Stimulated activated CD4-positive, alpha-beta T cell treated with anti-CD3 and anti-CD28 coated beads, TNF-alpha, amount 100 ng/mL, for 4 hours (primary cell): ENCODE measurements around the gene ARHGAP40.
A peak's percentile ranks its signal among the peaks of the same experiment; 100 is the strongest.

ENCODE experiments used
- DNase-seq, 3 experiments: peaks; one replicate each; pipeline ENCODE4 v3.0.0-alpha.2; 2020; ENCODE audit warnings: low read depth in 3 of 3

ARHGAP40 gene

DNA sequence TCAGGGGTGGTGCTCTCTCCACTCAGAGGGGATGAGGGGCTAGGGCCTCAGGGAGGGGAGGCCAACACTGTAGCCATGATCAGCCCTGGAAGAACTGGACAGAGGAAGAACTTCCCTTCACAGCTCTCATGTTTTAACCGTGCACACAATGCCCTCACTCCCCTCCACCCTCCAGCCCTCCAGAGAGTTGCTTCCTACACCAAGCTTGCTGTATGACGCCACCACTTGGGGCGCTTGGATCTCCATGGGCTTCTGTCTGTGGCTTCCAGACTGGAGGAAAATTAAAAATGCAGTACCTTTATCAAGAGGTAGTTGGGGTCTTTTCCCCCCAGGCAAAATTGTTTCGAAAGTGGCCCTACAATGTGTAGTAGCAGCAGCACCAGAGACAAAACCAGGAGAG, 48.4 kb downstream of the ARHGAP40 start:
- no peak for DNase-seq

DNA sequence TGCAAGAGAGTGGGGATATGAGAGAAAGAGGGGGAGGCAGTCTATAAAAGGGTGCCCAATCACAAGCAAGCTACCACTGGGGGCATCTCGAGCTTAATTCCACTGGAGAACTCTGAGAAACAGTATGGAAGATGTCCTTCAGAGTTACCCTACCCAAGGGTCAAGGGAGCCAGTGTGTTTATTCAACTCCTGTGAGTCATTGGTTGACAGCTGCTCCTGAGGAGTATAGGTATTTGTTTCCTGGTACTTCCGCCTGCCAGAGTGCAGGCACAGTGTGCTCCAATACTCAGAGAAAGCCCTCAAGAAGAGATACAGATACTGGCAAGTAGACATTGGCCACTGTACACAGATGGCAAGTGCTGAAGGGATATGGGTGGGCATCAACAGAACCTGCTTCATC, 49.5 kb downstream of the ARHGAP40 start:
- DNase-seq: no peak

DNA sequence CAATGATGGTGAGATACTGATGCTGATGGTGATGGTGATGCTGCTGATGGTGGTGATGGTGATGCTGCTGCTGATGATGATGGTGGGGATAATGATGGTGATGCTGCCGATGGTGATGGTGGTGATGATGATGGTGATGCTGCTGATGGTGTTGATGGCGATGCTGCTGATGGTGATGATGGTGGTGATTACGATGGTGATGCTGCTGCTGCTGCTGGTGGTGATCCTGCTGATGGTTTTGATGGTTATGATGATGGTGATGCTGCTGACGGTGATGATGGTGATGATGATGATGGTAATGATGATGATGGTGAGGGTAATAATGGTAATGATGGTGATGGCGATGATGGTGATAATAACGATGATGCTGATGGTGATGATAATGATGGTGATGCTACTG, 50.0 kb downstream of the ARHGAP40 start:
- no peak for DNase-seq

DNA sequence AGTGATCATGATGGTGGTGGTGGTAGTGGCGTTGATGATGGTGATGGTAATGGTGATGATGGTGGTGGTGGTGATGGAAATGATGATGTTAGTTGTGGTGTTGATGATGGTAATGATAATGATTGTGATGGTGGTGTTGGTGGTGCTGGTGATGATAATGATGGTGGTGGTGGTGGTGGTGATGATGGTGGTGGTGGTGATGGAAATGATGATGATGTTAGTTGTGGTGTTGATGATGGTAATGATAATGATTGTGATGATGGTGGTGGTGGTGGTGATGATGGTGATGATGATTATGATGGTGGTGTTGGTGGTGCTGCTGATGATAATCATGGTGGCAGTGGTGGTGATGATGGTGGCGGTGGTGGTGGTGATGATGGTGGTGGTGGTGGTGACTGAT, 51.4 kb downstream of the ARHGAP40 start:
- no peak for DNase-seq

DNA sequence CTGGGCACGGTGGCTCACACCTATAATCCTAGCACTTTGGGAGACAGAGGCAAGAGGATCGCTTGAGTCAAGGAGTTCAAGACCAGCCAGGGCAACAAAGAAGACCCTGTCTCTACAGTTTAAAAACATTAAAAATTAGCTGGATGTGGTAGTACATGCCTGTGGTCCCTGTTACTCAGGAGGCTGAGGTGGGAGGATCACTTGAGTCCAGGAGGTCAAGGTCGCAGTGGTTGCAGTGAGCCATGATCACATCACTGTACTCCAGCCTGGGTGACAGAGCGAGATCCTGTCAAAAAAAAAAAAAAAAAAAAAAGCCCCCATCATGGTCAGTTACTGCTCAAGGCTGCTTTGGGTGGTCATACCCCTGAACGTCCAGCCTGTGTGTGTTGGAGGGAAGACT, 55.8 kb downstream of the ARHGAP40 start:
- no peak for DNase-seq

DNA sequence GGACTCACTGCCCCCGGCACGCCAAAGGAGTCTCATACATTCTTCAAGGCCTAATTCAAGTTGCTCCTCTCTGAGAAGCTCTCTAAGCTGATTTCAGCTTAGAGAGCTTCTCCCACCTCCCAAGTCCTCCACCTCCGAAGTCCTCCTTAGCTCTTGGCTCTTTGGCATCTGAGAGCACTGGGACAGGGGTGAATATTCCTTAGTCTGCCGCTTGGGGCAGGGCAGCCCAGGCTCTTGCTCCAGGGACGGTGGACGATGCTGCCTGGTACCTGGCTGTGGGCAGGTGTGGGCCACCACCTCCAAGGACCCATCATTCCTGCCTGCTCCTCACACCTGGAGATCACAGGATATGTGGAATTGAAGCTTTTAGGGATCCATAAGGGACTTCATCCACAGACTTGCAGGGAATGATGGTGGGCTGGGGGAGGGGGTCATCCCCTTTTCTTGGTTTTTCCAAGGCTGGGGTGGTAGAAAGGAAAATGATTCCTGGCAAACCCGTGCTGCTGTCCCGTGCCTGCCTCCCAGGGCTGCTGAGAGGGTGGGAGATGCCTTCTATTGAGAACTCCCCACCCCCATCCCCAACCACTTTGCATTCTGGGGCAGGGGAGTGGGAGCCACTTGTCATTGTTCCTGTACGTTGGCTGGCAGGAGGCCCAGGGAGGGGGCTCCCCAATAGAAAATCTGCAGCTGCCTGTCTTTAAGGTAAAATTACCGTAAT, 57.4 kb downstream of the ARHGAP40 start:
- peak in 1 of 3 experiments; percentile 8 for DNase-seq

DNA sequence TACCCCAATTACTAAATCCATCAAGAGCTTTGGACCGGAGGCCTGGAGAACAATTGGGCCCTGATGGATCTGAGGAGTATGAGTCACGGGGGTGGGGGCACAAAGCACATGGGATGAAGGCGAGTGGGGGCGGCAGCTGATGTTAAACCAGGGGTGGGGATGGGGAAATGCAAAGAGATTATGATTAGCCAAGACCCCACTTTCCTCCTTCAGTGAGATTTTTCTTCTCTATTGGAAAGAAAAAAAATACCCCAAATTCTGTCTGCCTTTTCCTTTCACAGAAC, 57.9 kb downstream of the ARHGAP40 start:
- DNase-seq: no peak

DNA sequence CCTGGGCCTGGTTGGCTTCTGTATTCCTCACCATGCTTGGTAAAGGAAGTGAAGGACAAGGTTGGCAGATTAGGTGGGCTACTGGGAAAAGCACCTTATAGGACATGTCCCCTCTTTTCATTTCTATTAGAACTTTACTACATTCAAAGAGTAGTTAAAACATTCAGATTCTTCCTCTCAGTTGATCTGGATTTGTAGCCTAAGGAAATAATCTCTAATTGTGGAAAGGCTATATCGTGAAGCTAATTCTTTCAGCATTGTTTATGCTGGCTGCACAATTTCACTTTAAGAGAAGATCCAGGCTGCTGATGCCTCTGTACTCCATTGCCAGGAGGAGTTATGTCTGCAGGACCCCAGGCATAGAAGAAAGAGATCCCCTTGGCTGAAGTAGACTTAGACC, 58.8 kb downstream of the ARHGAP40 start:
- no peak for DNase-seq

DNA sequence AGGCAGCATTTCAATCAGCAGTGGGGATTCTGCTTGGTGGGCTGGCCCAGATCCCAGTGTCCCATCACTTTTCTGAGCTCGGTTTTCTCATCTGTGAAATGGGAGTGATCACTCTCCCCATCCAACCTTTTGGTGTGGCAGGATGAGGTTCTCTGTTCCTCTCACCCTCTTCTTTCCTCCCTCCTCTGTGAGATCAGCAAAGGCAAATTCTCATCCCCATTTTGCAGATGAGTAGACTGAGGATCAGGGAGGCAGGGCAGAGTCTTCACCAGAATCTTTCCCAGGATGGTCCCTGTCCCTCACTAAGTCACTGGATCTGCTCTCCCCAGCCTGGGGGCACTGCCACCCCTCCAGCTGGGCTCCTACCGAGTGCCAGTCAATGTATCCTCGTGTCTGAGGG, 62.1 kb downstream of the ARHGAP40 start:
- DNase-seq: no peak

DNA sequence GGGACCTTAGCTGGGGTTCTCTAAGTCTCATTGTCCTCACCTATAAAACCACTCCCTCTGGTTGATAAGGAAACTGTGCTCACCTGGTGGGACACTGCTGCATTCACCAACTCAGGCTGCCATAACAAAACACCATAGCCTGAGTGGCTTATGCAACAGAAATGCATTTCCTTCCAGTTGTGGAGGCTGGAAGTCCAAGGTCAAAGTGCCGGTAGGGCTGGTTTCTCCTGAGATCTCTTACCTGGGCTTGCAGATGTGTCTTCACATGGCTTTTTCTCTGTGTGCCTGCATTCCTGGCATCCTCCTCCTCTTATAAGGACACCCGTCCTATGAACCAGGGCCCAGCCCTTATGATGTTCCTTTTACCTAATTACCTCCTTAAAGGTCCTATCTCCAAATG, 62.7 kb downstream of the ARHGAP40 start:
- no peak for DNase-seq

DNA sequence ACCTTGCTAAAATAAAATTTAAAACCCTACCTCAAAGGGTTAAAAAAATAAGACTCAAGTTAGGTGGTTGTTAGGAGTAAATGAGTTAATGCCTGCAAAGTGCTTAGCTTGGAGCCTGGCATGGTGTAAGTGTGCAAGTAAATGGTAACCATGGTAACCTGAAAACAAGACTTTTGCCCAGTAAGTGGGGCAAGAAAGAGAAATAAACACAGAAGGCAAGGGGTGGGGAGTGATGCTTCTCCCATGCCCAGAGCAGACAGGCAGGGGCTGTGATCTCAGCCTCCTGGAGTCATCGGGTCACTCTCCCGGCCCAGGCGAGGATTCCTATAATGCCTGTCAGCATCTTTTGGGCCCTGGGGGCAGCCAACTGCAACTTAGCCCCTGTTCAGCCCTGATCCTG, 63.5 kb downstream of the ARHGAP40 start:
- no peak for DNase-seq

DNA sequence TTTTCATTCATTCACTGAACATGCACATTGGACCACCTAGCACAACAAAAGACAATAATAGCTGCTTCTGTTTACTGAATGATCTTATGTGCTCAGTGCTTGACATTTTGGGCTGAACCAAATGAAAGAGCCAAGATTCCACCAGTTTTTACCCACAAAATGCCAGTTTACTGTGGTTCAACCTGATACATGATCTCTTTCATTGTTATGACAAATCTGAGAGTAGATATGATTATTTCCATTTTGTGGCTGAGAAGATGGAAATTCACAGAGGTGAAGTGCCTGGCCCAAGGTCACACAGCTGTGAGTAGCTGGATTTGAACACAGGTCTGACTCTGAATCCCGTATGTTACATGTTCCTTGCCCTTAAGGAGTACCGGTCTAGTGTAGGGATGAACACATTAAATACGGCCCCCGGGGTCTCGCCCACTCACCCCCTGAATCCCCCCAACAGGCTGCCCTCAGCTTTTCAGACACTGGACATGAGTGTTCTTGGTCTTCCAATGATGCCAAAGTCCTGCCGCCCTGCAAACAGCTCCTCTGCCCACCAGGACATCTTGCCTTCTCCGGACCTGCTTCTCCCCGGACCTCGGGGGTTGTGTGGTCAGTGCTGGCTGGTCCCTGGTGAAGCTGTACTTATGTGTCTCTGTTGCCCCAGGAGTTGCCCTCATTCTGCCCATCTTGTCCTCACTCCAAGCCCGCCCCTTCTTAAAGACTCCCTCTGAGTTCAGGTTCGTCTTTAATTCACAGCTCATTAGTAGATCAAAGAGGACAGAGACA, 64.1 kb downstream of the ARHGAP40 start:
- DNase-seq: no peak

DNA sequence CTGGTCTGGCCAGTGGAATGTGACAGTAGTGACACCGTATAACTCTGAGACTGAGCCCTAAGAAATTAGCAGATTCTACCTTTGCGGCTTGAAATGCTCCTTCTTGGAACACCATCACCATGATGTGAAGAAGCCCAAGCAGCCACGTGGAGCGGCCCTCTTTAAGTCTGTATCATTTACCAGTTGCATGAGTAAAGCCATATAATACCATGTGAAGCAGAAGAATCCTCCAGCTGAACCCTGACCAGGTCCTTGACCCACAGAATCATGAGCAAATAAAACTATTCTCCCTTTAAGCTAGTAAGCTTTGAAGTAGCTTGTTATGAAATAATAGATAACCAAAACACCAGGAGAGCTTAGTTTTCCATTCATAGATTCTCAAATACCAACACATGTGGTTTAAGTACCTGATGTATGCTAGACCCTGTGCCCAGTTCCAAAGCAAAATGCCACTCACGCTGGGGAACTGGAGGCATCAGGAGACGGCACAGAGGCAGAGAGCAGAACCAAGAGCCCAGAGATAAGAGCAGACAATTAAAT, 65.9 kb downstream of the ARHGAP40 start:
- no peak for DNase-seq

DNA sequence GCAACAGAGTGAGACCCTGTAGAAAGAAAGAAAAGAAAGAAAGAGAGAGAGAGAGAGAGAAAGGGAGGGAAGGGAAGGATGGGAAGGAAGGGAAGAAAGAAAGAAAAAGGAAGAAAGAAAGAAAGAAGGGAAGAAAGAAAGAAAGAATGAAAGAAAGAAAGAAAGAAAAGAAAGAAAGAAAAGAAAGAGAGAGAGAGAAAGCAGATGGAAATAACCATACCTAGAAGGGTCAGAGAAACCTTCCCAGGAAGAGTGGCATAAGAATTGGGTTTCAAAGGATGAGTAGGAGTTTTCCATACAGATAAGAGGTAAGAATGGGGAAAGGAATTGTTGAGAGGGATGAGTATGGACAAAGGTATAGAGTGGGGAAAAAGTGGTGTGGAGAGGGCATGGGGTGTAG, 68.1 kb downstream of the ARHGAP40 start:
- DNase-seq: no peak

DNA sequence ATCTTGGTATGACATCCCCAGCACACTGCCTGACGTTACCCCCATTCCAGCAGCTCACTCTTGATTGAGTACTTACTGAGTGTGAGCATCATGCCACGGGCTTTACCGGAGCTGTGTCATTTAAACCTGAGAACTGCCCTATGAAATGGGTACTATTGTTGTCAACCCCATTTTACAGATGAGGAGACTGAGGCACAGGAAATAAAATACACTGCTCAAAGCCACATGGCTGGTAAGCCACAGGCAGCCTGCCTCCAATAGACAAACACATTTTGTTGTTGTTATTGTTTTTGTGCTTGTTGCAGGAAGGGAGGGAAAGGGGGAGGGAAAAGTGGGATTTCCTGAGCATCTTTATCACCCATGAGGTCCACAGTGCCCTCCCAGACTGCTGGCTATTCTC, 69.2 kb downstream of the ARHGAP40 start:
- DNase-seq: no peak

DNA sequence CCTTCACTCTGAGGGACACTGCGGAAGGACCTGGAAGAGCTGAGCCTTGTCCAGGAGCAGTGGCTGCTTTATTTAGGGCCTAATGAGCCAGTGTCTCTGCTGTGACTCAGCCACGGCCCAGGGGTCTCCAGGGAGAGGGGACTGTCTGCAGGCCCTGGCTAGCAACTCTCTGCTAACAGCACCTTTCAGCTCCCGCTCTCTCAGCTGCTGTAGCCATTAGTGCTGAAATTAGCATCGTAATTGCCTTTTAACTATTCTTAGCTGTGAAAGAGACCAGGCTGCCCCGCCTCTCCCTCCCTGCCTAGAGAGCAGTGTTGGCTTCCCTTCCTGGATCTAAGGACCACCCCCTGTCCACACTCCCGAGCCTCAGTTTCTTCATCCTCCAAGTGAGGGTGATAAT, 69.6 kb downstream of the ARHGAP40 start:
- no peak for DNase-seq

DNA sequence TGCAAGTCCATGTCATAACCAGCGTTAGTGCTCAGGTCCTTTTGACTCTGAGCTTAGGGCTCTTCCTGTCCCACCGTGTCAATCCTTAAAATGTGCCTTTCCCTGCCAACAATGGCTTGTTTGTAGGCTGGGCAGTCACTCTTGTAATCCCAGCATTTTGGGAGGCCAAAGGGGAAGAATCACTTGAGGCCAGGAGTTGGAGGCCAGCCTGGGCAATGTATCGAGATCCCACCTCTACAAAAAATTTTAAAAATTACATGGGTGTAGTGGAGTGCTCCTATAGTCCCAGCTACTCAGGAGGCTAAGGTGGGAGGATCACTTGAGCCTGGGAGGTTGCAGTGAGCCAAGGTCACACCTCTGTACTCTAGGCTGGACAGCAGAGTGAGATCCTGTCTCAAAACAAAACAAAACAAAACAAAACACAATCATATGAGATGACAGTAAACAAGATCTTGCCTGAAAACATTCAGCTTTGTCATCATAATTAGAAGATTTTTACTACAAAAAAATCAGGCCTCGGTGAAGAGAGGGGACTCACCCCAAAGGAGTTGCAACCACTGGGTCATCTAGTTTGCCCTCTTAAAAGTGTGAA, 70.2 kb downstream of the ARHGAP40 start:
- no peak for DNase-seq

DNA sequence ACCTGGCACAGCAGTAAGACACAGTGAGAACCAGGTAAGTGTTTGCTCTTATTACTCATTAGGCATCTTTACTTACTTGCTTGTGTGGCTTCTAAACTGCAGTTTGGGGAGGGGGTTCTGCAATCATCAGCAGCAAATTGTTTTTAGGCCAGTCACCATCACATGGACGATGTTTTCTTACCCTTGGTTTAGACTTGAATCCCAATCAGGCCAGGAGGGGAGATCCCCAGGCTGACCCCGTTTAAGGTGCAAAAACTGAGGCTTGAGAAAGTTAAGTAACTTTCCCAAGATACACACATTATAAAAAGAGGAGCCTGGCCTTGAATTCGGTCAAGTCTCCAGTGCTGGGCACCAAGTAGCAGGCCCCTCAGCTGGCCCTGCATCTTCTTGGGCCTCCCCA, 70.9 kb downstream of the ARHGAP40 start:
- no peak for DNase-seq

DNA sequence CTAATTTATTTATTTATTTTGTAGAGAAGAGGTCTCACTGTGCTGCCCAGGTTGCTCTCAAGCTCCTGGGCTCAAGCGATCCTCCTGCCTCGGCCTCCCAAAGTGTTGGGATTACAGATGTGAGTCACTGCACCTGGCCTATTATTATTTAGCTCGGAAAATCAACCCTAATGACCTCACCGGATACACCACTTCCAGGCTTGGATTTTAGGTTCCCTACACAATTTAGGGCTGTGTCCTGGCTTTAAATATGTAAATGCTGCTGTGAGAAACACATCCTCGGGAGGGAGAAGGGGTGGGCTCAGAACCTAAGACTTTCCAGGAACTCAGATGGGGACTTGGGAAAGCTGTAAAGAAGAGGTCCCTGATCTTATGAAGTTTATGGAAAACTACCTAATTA, 71.7 kb downstream of the ARHGAP40 start:
- DNase-seq: no peak

DNA sequence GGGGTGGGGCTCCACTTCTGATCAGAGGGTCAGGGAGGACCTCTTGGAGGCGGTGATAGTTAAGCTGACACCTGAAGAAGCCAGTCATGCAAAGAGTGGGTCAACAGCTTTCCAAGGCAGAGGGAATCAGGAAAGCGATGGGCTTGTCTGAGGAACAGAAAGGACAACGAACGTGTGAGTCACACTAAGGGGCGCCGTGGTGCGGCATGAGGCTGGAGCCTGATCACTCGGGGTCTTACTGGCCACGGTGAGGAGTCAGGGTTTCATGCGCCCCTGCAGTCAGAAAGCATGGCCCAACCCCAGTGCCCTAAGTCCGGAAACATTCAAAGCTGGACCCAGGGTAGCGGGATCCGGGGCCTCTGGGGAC, 72.1 kb downstream of the ARHGAP40 start:
- DNase-seq: no peak

DNA sequence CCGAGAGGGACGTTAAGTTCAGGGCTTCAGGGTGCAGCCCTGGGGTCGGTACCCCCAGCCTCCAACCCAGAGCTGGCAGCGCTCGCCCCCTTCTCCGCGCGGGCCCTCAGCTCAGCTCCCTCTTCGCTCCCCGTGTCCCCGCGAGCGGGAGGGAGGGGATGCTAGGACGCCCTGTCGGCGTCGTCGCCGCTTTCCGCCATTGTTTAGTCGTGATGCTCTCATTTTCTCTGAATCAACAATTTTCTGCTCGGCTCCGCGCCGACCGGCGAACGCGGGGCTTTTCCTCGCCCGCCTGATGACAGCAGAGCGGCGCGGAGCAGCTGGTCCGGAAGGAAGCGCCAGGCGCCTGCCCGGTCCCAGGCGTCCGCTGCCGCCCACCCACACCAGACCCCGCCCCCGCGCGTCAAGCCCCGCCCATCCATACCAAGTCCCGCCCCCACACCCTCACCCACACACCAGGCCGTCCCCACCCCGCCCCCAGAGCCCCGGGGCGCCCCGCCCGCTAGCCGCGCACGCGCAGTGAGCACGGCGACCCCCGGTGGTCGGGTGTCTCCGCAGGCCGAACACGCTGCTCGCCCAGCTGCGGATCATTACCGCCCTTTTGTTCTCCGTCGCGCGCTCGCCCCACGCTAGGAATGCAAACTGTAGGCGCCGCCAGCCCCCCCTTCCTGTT, 72.6 kb downstream of the ARHGAP40 start:
- peak; percentile 36 to 46 (median 39) for DNase-seq

DNA sequence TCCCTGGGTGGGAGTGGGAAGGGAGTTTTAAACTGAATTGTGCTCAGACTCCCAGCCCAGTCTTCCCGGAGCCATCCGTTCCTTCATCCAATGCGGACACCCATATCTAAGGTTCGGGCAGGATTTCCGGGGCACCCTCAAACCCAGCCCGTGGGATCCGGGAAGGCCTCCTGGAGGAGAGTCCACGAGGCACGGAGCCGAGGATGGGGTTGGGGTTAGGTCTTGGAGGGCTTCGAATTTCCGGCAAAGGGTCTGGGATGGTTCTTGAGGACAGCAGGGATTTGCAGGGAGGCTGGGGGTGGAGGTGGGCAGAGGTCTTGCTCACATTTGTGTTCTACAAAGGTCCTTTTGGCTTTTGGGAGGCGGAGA, 73.1 kb downstream of the ARHGAP40 start:
- DNase-seq: no peak

DNA sequence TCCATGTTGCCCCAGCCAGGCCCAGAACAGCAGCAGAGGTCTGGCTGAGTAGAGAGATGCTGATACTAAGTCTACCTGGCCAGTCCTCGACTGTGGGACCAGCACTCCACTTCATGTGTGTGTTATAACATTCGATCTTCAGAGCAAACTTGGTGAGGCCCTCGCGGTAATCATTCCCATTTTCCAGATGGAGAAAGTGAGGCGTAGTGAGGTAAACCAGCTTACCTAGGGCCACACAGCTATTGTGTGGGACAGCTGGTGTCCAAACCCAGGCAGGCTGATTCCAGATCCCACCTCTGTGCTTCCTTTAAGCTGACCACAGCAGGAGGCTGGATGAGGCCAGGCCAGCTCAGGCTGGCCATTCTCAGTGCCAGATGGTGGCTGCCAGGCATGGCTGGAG, 75.0 kb downstream of the ARHGAP40 start:
- no peak for DNase-seq
